ENCODE results near the gene KIF5C.

Gene KIF5C

GRCh38 chr2:148965623-148966437 is 90.8 kb downstream of the KIF5C start:
- TF ChIP-seq CTCF (conservative IDR thresholded peaks at IDR 0.05; ENCODE audit: low read depth, low read length) = no peak
- no peak for DNase-seq (ENCODE audit: low read depth)
- H3K4me3 ChIP-seq (ENCODE audit: low read depth, low read length) = no peak overlapping the region

GRCh38 chr2:148966438-148966758 is 91.4 kb downstream of the KIF5C start:
- TF ChIP-seq CTCF (conservative IDR thresholded peaks at IDR 0.05; ENCODE audit: low read depth, low read length) = no peak
- DNase-seq (ENCODE audit: low read depth) = no peak
- H3K4me3 ChIP-seq (ENCODE audit: low read depth, low read length) = no peak overlapping the region

- no peak for DNase-seq (ENCODE audit: low read depth)
- no peak for TF ChIP-seq CTCF (conservative IDR thresholded peaks at IDR 0.05; ENCODE audit: low read depth, low read length)
- no peak overlapping the region for H3K4me3 ChIP-seq (ENCODE audit: low read depth, low read length)
These were observed 92.0 kb downstream of the KIF5C start for GRCh38 chr2:148967056-148967455.

- H3K4me3 ChIP-seq (ENCODE audit: low read depth, low read length) = no peak overlapping the region
- DNase-seq (ENCODE audit: low read depth) = peak; percentile 19
- TF ChIP-seq CTCF (conservative IDR thresholded peaks at IDR 0.05; ENCODE audit: low read depth, low read length) = peak; percentile 38
These were observed 92.6 kb downstream of the KIF5C start for GRCh38 chr2:148967578-148967977.

GRCh38 chr2:148968301-148968700 is 93.3 kb downstream of the KIF5C start:
- H3K4me3 ChIP-seq (ENCODE audit: low read depth, low read length) = no peak overlapping the region
- TF ChIP-seq CTCF (conservative IDR thresholded peaks at IDR 0.05; ENCODE audit: low read depth, low read length) = no peak
- DNase-seq (ENCODE audit: low read depth) = no peak

GRCh38 chr2:148968776-148969319 is 93.8 kb downstream of the KIF5C start:
- H3K4me3 ChIP-seq (ENCODE audit: low read depth, low read length) = no peak overlapping the region
- TF ChIP-seq CTCF (conservative IDR thresholded peaks at IDR 0.05; ENCODE audit: low read depth, low read length) = no peak
- DNase-seq (ENCODE audit: low read depth) = no peak

GRCh38 chr2:148969659-148970061 is 94.6 kb downstream of the KIF5C start:
- DNase-seq (ENCODE audit: low read depth) = no peak

More at GRCh38 chr2:148969659-148970061, 94.6 kb downstream of the KIF5C start:
- no peak overlapping the region for H3K4me3 ChIP-seq (ENCODE audit: low read depth, low read length)
- no peak for TF ChIP-seq CTCF (conservative IDR thresholded peaks at IDR 0.05; ENCODE audit: low read depth, low read length)

Measured in choroid plexus epithelial cell (primary cell).